ENCODE data around the gene GATA6.
"Not testable (repeated sequence)": the region's sequence is repeated elsewhere in the genome, so short reads cannot be mapped to it uniquely, and the experiment has no call there.

The GATA6 gene

DNA sequence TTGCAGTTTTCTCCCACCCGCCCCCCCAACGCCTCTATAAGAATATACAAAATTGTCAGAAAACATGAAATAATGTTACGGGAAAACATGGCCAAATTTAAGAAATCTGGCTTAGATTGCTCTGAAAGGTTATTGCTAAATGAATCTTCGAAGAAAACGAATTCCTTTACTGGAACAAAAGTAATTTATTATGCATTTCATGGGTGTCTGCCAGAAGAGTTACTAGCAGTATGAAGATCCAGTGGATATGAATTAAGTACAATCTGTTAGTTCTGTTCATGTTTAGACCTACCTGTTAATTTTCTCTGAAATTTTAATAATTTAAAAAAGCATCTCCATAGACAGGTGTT lies 21.9 kb downstream of the GATA6 start:
- Histone ChIP-seq H3K9me3 (replicated peaks in 1 of 11) (no peaks in the 10 kb centered on the region), H3K36me3 (peaks cover 0 to 20% (median 6%) of the 10 kb centered on the region in 11 experiments; a peak in 9 of 22 replicates), H4K20me1 (no peaks in the 10 kb centered on the region; a peak in 1 of 22 replicates), H3K9ac (no peak overlapping the region), H3K4me2 (no peak overlapping the region), H3K27ac (no peak overlapping the region), H3K27me3 (no peaks in the 10 kb centered on the region), H3K4me3 (no peak overlapping the region), H3K4me1 (peaks cover 0 to 15% (median 5%) of the 10 kb centered on the region in 10 experiments; a peak in 13 of 20 replicates)
- TF ChIP-seq Cebpa-rat (IDR thresholded peaks at IDR 0.05) = no peak

DNA sequence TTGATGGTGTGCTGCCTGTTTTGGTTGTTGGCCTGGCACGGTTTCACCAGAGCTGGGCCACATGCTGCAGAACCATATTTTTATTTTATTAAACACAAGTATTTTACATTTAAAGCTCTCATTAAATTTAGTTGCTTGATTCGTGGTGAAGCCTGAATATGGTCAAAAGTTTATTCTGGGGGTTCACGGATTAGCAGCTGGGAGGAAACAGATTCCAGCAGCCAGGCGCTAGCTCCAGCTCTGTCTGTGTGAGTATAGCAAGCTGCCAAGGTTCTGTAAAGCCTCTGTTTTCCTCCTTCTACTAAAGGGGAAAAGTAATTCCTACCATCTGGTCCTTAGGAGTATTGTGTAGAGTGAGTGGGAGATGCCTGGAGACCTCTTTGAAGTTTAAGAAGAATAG lies 22.5 kb downstream of the GATA6 start:
- no peaks in the 10 kb centered on the region for H3K27me3 ChIP-seq
- H3K9me3 ChIP-seq (replicated peaks in 1 of 11) = no peaks in the 10 kb centered on the region
- H3K4me3 ChIP-seq = no peak overlapping the region
- no peaks in the 10 kb centered on the region; a peak in 1 of 22 replicates for H4K20me1 ChIP-seq
- TF ChIP-seq Cebpa-rat (IDR thresholded peaks at IDR 0.05) = no peak
- H3K27ac ChIP-seq = no peak overlapping the region
- peaks cover 0 to 17% (median 0%) of the 10 kb centered on the region in 11 experiments; a peak in 6 of 22 replicates for H3K36me3 ChIP-seq
- no peak overlapping the region for H3K4me2 ChIP-seq
- peaks cover 0 to 15% (median 5%) of the 10 kb centered on the region in 10 experiments; a peak in 13 of 20 replicates for H3K4me1 ChIP-seq
- H3K9ac ChIP-seq = no peak overlapping the region

DNA sequence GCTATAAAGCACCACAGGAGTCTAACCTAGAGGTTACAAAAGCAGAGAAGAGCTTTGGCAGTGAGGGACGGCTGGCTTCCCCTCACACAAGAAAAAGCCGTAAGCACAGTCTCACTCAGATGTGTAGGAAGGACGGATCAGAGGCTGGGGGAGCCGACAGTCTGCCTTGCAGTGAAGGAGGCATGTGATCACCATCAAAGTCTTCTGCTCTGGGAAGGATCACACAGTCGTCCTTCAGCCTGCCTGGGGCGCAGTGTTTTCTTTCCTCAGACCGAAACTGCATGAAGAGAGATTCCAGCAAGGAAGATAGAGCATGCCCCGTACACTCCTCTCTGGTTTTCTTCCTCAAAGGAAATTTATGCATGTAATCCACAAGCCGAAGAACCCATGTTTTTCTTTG lies 24.1 kb downstream of the GATA6 start:
- Histone ChIP-seq H4K20me1 (no peaks in the 10 kb centered on the region; a peak in 1 of 22 replicates), H3K27me3 (no peaks in the 10 kb centered on the region), H3K27ac (no peak overlapping the region), H3K4me3 (no peak overlapping the region), H3K9me3 (replicated peaks in 1 of 11) (no peaks in the 10 kb centered on the region), H3K9ac (no peak overlapping the region), H3K4me1 (peaks cover 0 to 15% (median 5%) of the 10 kb centered on the region in 10 experiments; a peak in 13 of 20 replicates), H3K36me3 (peaks cover 0 to 24% (median 0%) of the 10 kb centered on the region in 11 experiments; a peak in 5 of 22 replicates), H3K4me2 (no peak overlapping the region)
- no peak for TF ChIP-seq Cebpa-rat (IDR thresholded peaks at IDR 0.05)

DNA sequence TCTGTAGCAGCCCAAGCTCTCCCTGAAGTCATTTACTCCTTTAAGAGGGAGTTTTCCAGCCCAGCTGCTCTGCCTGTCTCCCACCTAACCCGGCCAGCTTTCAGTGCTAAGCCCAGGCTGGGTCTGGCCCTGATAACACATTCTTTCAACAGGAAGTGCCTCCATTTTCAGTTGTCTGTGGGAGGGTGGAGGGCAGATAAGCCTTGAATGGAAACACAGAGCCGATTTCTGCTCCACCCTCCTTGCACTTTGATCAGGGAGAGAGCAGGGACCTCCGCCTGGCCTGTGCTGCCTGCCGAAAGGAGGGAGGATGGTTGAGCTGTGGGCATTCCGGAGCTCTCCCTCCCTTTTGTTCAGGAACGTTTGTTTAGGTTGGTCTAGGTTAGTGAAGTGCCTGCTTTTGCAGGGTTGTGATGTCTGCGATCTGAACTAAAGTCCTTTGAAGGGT lies 24.8 kb downstream of the GATA6 start:
- no peak for TF ChIP-seq Cebpa-rat (IDR thresholded peaks at IDR 0.05)
- H3K4me1 ChIP-seq = peaks cover 0 to 15% (median 5%) of the 10 kb centered on the region in 10 experiments; a peak in 13 of 20 replicates
- no peak overlapping the region for H3K4me2 ChIP-seq
- H3K9me3 ChIP-seq (replicated peaks in 1 of 11) = no peaks in the 10 kb centered on the region
- no peak overlapping the region for H3K4me3 ChIP-seq
- H3K27me3 ChIP-seq = no peaks in the 10 kb centered on the region
- H4K20me1 ChIP-seq = no peaks in the 10 kb centered on the region; a peak in 1 of 22 replicates
- H3K36me3 ChIP-seq = peaks cover 0 to 24% (median 0%) of the 10 kb centered on the region in 11 experiments; a peak in 5 of 22 replicates
- H3K27ac ChIP-seq = no peak overlapping the region
- H3K9ac ChIP-seq = no peak overlapping the region

DNA sequence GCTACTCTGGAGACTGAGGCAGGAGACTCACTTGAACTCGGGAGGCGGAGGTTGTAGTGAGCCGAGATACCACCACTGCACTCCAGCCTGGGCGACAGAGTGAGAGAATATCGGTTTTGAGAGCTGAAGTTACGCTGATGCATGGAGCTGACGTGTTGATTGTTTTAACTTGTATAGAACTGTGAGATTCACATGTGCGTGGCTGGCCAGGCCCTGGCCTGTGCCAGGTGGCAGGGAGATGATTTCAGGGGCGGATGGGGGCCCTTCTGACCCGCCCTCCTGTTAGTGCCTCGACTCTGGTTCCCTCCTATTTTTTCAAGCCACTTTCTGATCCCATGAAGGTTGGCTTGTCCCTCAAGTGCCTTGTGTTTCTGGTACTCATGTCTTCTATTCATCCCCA lies 25.7 kb downstream of the GATA6 start:
- Histone ChIP-seq H3K27ac (no peak overlapping the region), H3K4me1 (peaks cover 0 to 10% (median 5%) of the 10 kb centered on the region in 10 experiments; a peak in 13 of 20 replicates), H3K27me3 (no peaks in the 10 kb centered on the region), H3K36me3 (peaks cover 0 to 24% (median 0%) of the 10 kb centered on the region in 11 experiments; a peak in 5 of 22 replicates), H3K9me3 (replicated peaks in 1 of 11) (no peaks in the 10 kb centered on the region), H3K4me2 (no peak overlapping the region), H3K9ac (no peak overlapping the region), H3K4me3 (no peak overlapping the region), H4K20me1 (no peaks in the 10 kb centered on the region; a peak in 1 of 22 replicates)
- no peak for TF ChIP-seq Cebpa-rat (IDR thresholded peaks at IDR 0.05)

DNA sequence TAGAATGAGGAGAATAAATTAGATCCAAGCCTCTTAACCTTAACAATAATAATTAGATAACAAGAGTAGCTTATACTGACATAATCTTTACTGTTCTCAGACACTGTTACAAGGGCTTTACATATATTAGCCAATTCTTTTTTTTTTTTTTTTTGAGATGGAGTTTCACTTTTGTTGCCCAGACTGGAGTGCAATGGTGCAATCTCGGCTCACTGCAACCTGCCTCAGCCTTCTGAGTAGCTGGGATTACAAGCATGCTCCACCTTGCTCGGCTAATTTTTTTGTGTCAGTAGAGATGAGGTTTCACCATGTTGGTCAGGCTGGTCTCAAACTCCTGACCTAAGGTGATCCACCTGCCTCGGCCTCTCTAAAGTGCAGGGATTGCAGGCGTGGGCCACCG lies 27.6 kb downstream of the GATA6 start:
- not testable (repeated sequence) for H3K4me3 ChIP-seq; H4K20me1 ChIP-seq; H3K27me3 ChIP-seq; H3K9me3 ChIP-seq (replicated peaks in 1 of 11); H3K4me1 ChIP-seq; H3K4me2 ChIP-seq; H3K27ac ChIP-seq; H3K9ac ChIP-seq
- peaks cover 0 to 31% (median 13%) of the 10 kb centered on the region in 11 experiments; a peak in 16 of 22 replicates for H3K36me3 ChIP-seq

DNA sequence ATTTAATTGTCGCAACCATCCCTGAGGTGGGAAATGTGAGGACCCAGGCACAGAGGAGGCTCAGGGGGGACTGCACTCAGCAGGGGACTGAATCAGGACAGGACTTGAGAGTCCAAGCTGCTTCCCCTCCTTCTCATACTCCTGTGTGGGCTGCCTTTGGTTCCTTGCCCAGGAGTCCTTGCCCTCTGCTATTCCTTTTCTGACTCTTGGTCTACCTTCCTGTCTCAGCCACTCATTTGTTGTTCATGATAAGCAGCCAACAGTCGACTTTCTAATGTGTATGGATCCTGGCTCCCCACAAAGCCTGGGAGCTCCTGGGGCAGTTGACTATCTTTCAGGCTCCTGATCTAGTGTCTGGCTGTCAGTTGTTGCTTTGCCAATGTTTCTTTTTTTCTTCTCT lies 28.3 kb downstream of the GATA6 start:
- no peak for TF ChIP-seq Cebpa-rat (IDR thresholded peaks at IDR 0.05)
- no peaks in the 10 kb centered on the region for H3K27me3 ChIP-seq
- peaks cover 0 to 31% (median 13%) of the 10 kb centered on the region in 11 experiments; a peak in 16 of 22 replicates for H3K36me3 ChIP-seq
- no peak overlapping the region for H3K4me3 ChIP-seq
- no peak overlapping the region for H3K4me2 ChIP-seq
- H4K20me1 ChIP-seq = peaks cover 0 to 7% (median 0%) of the 10 kb centered on the region in 11 experiments; a peak in 2 of 22 replicates
- no peaks in the 10 kb centered on the region for H3K9me3 ChIP-seq (replicated peaks in 1 of 11)
- H3K27ac ChIP-seq = no peak overlapping the region
- H3K9ac ChIP-seq = no peak overlapping the region
- no peaks in the 10 kb centered on the region for H3K4me1 ChIP-seq

DNA sequence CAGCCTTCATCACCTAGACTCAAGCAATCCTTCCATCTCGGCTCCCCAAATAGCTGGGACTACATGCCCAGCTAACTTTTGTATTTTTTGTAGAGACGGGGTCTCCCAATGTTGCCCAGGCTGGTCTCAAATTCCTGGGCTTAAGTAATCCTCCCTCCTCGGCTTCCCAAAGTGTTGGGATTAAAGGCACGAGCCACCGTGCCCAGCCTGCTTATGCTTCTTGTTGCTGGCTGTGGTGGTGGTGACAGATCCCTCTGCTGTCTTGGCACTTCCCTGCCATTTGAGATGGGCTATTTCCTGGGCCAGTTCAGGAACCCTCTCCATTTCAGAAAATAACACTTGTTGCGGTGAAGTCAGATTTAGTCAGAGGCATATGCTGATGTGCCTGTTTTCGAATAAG lies 28.8 kb downstream of the GATA6 start:
- Histone ChIP-seq H3K9me3 (replicated peaks in 1 of 11) (no peaks in the 10 kb centered on the region), H3K4me1 (peaks cover 0 to under 1% (median 0%) of the 10 kb centered on the region in 10 experiments; a peak in 1 of 20 replicates), H3K27me3 (no peaks in the 10 kb centered on the region), H3K4me2 (no peak overlapping the region), H3K9ac (no peak overlapping the region), H3K4me3 (no peak overlapping the region), H3K36me3 (peaks cover 0 to 31% (median 13%) of the 10 kb centered on the region in 11 experiments; a peak in 16 of 22 replicates), H3K27ac (no peak overlapping the region), H4K20me1 (peaks cover 0 to 7% (median 0%) of the 10 kb centered on the region in 11 experiments; a peak in 2 of 22 replicates)
- TF ChIP-seq Cebpa-rat (IDR thresholded peaks at IDR 0.05) = no peak

DNA sequence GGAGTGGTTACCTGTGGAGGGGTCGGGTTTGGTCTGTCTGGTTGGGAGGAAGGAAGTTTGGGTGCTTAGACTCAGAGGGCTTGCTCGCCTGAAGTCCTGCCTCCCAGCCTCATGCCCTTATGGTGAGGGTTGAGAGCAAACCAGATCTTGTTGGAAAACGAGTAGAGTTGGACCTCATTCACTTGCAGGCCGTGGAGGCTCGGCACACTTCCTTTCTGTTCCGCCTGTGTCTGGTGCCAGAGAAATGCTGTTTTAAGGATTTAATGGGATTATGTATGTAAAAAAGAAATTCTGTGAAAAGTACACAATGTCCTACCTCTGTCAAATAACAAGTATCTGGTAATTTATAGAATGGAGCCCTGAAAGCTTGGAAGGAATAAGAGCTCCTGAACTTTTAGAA lies 29.6 kb downstream of the GATA6 start:
- H3K36me3 ChIP-seq = peaks cover 0 to 23% (median 13%) of the 10 kb centered on the region in 11 experiments; a peak in 16 of 22 replicates
- H3K9me3 ChIP-seq (replicated peaks in 1 of 11) = no peaks in the 10 kb centered on the region
- H3K4me3 ChIP-seq = no peak overlapping the region
- H3K27ac ChIP-seq = no peak overlapping the region
- H4K20me1 ChIP-seq = peaks cover 0 to 7% (median 0%) of the 10 kb centered on the region in 11 experiments; a peak in 2 of 22 replicates
- H3K9ac ChIP-seq = no peak overlapping the region
- peaks cover 0 to 7% (median 4%) of the 10 kb centered on the region in 10 experiments; a peak in 6 of 20 replicates for H3K4me1 ChIP-seq
- no peaks in the 10 kb centered on the region for H3K27me3 ChIP-seq
- H3K4me2 ChIP-seq = no peak overlapping the region
- TF ChIP-seq Cebpa-rat (IDR thresholded peaks at IDR 0.05) = no peak

Data from BLaER1 treated with 17β-estradiol and CSF1 and Interleukin-3, amounts not matched to agents 10 nM and 100 nM (cell line).